Esophagus muscularis mucosa (tissue), 4 donors: Measurements from ENCODE around the gene ATP2B2. TPM values are rescaled to one million over a fixed set of nuclear protein-coding genes. Genes with fewer than 3 reads are reported as not detected.

Experiments used
- DNase-seq: peaks from one replicate; pipeline ENCODE4 v3.0.0-alpha.2; 2017; ENCODE audit errors: extremely low spot score
- H3K27ac ChIP-seq, 4 donors: fragments of 200-600 bp; sonication (generic); replicated peaks in 1 of 4; 1 replicate in 3 of 4; 2 replicates in 1 of 4; pipeline ENCODE4 v1.5.1; 2016 to 2019; ENCODE audit warnings: mild to moderate bottlenecking in 1 of 4
- H3K27me3 ChIP-seq, 4 donors: fragments of 200-600 bp; sonication (generic); one replicate each; pipeline versions ENCODE4 v1.5.1 to v1.6.0; 2016 to 2019
- H3K36me3 ChIP-seq, 4 donors: fragments of 200-600 bp; sonication (generic); one replicate each; pipeline ENCODE4 v1.5.1; 2016 to 2019
- H3K4me1 ChIP-seq, 4 donors: fragments of 200-600 bp; sonication (generic); one replicate each; pipeline ENCODE4 v1.5.1; 2016 to 2019
- H3K4me3 ChIP-seq, 4 donors: fragments of 200-600 bp; sonication (generic); 1 replicate in 2 of 4; 2 replicates in 2 of 4; pipeline ENCODE4 v1.5.1; 2016 to 2019; ENCODE audit warnings: mild to moderate bottlenecking in 4 of 4, moderate library complexity in 1 of 4
- H3K9me3 ChIP-seq, 4 donors: fragments of 200-600 bp; sonication (generic); 1 replicate in 3 of 4; 2 replicates in 1 of 4; pipeline ENCODE4 v1.5.1; 2016 to 2019
- CTCF ChIP-seq, 3 experiments: fragments of 200-600 bp in 2 of 3; fragments of 450-650 bp in 1 of 3; sonication (generic) in 2 of 3; IDR thresholded peaks; one replicate each; pipeline ENCODE4 v1.5.1; 2017 to 2019; ENCODE audit warnings: antibody characterized with exemption in 3 of 3, mild to moderate bottlenecking in 2 of 3, moderate library complexity in 1 of 3
- EP300 ChIP-seq: sonication (generic); formaldehyde crosslinking; IDR thresholded peaks from one replicate; pipeline ENCODE4 v1.6.1; 2017; ENCODE audit warnings: antibody characterized with exemption
- POLR2A ChIP-seq: fragments of 450-650 bp; IDR thresholded peaks from one replicate; pipeline ENCODE4 v1.6.1; 2017; ENCODE audit warnings: antibody characterized with exemption, moderate library complexity, mild to moderate bottlenecking, low read depth
- POLR2AphosphoS5 ChIP-seq, 2 donors: sonication (generic); formaldehyde crosslinking; IDR thresholded peaks; one replicate each; pipeline ENCODE4 v1.6.1; 2017; ENCODE audit warnings: antibody characterized with exemption in 2 of 2
- WGBS: methylation state at CpG from one replicate; pipeline ENCODE4 v1.1.5; 2018; 5-methylcytosine and 5-hydroxymethylcytosine counted together
- intact Hi-C: fragments of 100-400 bp; cut with DNase I; formaldehyde crosslinking; loops from one replicate; pipeline ENCODE4 v1.15.1; 2023
- total RNA-seq, 4 donors: library from RNA; depleted of rRNA; stranded (reverse); fragments of >200 nt; gene quantifications; one replicate each; pipeline versions ENCODE4 v1.1.0 to v1.2.1, GENCODE V29; 2016

Gene ATP2B2
- total RNA-seq, 4 donors from 2014 or later: under 0.01 to 0.75 (median 0.39) TPM

GRCh38 chr3:10378246-10378645 lies 127.1 kb downstream of the ATP2B2 start:
- Histone ChIP-seq H3K4me1 (peaks cover 0 to 12% (median 7%) of the 10 kb centered on the region in 4 donors), H3K27me3 (no peaks in the 10 kb centered on the region), H3K36me3 (no peaks in the 10 kb centered on the region), H3K4me3 (no peak overlapping the region), H3K27ac (no peak overlapping the region), H3K9me3 (no peaks in the 10 kb centered on the region)
- 82% methylated on average over 10 of the region's 16 CpGs for WGBS
- TF ChIP-seq EP300: no peak
- TF ChIP-seq POLR2A: no peak
- no peak for TF ChIP-seq CTCF (IDR thresholded peaks at IDR 0.05)
- no peak for TF ChIP-seq POLR2AphosphoS5 (IDR thresholded peaks at IDR 0.05)
- intact Hi-C loops: no loop called here
- no peak for DNase-seq

- H3K27ac ChIP-seq: no peak overlapping the region
- TF ChIP-seq EP300 (no peak), CTCF (IDR thresholded peaks at IDR 0.05) (no peak), POLR2AphosphoS5 (IDR thresholded peaks at IDR 0.05) (no peak), POLR2A (no peak)
Observed at GRCh38 chr3:10377148-10377725, 128.1 kb downstream of the ATP2B2 start.

GRCh38 chr3:10376353-10376752 lies 129.0 kb downstream of the ATP2B2 start:
- H3K4me1 ChIP-seq: peaks cover 0 to 12% (median 7%) of the 10 kb centered on the region in 4 donors
- WGBS: 78% methylated on average over 1 of the region's 6 CpGs
- no peak for TF ChIP-seq POLR2AphosphoS5 (IDR thresholded peaks at IDR 0.05)
- TF ChIP-seq POLR2A: no peak
- no peak for TF ChIP-seq CTCF (IDR thresholded peaks at IDR 0.05)
- no peak for TF ChIP-seq EP300

More at GRCh38 chr3:10377148-10377725, 128.1 kb downstream of the ATP2B2 start:
- DNase-seq: no peak
- H3K4me3 ChIP-seq: no peak overlapping the region
- intact Hi-C loops: no loop called here
- no peaks in the 10 kb centered on the region for H3K36me3 ChIP-seq
- no peaks in the 10 kb centered on the region for H3K9me3 ChIP-seq
- 49% methylated on average over 11 of the region's 16 CpGs for WGBS
- H3K4me1 ChIP-seq: peaks cover 0 to 12% (median 7%) of the 10 kb centered on the region in 4 donors
- no peaks in the 10 kb centered on the region for H3K27me3 ChIP-seq

GRCh38 chr3:10375296-10376053 lies 129.9 kb downstream of the ATP2B2 start:
- no peak for DNase-seq
- Histone ChIP-seq H3K27me3 (no peaks in the 10 kb centered on the region), H3K9me3 (no peaks in the 10 kb centered on the region), H3K4me3 (no peak overlapping the region), H3K4me1 (peaks cover 0 to 12% (median 7%) of the 10 kb centered on the region in 4 donors), H3K27ac (no peak overlapping the region), H3K36me3 (no peaks in the 10 kb centered on the region)
- intact Hi-C loops: no loop called here
- TF ChIP-seq POLR2AphosphoS5 (IDR thresholded peaks at IDR 0.05) (no peak), CTCF (IDR thresholded peaks at IDR 0.05) (no peak)
- WGBS: 93% methylated on average over 14 of the region's 23 CpGs

More at GRCh38 chr3:10376353-10376752, 129.0 kb downstream of the ATP2B2 start:
- Histone ChIP-seq H3K36me3 (no peaks in the 10 kb centered on the region), H3K9me3 (no peaks in the 10 kb centered on the region), H3K4me3 (no peak overlapping the region), H3K27ac (no peak overlapping the region), H3K27me3 (no peaks in the 10 kb centered on the region)
- DNase-seq: no peak
- intact Hi-C loops: no loop called here
